GM18511 (cell line): Measurements from ENCODE around the gene GSG1L.

ENCODE experiments used
- ATAC-seq: cut with Tn5 transposase; IDR thresholded peaks from one replicate; pipeline ENCODE4 v1.9.1; 2021; ENCODE audit warnings: mild to moderate bottlenecking, moderate library complexity; ENCODE audit not compliant: unreplicated experiment

GSG1L gene

GRCh38 chr16:28092721-28093384 lies 29.3 kb upstream of the GSG1L start:
- no peak for ATAC-seq

GRCh38 chr16:28091656-28092055 lies 28.1 kb upstream of the GSG1L start:
- no peak for ATAC-seq

DNA sequence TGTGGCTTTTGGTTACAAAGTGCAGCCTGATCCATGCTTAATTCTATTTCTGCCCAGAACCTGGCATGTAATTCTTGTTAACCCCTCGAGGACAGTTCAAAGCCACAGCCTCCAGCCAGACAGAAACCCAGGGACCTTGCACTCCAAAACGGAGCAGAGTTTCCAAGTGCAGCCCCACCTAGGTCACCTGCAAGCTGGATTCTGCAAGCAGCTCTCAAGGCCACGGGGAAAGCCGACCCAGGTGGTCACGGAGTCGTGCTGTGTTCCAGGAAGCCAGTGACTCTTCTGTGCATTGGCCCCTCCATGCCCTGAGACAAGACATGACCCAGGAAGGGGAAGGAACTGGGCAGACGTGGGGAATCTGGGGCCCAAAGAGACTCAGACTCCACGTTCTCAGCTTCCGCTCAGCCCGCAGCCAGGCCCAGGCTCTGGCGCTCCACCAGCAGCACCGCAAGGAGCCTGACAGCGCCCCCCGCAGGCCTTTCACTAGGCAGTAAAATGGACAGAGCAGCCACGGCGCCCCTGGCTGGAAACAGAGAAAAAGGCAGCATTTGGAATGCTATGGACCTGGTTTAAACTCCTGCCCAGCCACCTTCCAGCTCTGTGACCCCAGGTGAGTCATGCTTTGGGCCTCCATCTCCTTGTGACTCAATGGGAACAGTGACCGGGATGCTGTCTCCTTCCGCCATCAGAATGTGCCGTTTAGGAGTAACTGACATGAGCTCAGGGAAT lies 27.3 kb upstream of the GSG1L start:
- ATAC-seq, result no peak

DNA sequence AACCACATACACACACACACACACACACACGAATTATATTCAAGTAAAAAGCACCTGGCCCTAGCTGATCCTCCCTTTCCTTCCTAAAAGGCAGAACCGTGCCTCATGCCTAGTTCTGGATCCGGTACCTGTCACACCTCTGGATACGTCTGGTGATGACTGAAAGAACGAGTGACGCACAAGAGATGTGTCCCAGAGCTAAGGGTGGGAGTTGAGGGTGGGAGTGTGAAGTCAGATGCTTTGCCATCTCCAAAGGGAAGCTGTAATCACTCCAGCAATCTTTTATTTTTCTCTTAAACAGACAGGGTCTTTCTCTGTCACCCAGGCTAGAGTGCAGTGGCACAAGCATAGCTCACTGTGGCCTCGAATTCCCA lies 26.5 kb upstream of the GSG1L start:
- no peak for ATAC-seq

DNA sequence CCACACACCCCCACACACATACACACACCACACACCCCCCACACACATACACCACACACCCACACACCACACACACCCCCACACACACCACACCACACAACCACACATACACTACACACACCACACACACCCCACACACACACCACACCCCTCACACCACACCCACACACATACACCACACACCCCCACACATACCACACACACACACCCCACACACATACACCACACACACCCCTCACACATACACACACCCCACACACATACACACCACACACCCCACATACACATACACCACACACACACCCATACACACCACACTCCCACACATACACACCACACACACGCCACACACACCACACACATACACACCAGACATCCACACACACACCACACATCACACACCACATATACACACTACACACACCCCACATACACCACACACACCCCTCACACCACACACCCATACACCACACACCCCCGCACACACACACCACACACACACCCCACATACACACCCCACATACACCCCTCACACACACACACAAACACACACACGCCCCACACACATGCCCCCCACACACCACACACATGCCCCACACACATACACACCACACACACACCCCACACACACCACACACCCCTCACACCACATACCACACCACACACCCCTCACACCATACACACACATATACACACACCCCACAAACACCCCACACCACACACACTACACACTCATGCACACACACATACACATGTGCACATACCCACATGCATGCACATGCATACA lies 25.9 kb upstream of the GSG1L start:
- ATAC-seq, result no peak

- ATAC-seq, result no peak
Observed at GRCh38 chr16:28087675-28088300, 24.3 kb upstream of the GSG1L start.

GRCh38 chr16:28087140-28087660 lies 23.7 kb upstream of the GSG1L start:
- no peak for ATAC-seq

DNA sequence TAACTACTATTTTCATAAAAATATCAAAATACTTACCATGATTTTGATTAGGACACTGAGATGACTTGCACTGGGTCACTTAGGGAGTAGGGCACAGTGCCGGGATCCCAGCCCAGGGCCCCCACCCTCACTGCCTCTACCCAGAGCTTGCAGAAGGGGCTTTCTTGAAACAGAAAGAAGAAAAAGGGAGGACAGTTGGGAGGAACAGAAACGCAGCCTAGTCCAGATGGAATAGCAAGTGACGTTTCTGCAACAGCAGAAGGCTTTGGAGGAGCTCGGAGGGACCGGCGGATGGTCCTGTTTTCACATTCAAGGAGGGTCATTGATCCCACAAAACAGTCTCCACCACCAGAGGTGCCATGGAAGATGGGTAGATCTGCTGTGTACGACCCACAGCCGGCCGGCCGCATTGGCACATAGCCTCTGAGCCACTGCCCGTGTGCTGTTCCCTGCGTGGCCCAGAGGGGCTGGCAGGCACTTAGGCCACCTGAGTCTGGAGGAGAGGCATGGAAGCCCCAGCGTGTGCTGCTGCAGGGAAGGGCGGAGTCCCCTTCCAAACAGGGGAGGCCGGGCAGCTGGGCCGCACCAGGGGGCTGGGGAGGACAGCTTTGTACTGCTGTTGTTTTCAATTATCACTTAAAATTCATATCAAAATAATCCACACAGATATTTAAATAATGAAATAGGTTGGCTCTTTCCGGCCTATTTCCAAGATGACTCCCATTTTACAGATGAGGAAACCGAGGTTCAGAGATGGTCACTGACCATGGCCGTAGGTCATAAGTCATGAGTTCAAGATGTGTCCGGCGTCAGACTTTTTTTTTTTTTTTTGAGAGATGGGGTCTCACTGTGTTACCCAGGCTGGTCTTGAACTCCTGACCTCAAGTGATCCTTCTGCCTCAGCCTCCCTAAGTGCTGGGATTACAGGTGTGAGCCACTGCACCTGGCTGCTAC lies 22.9 kb upstream of the GSG1L start:
- ATAC-seq, result no peak

GRCh38 chr16:28085389-28086171 lies 22.1 kb upstream of the GSG1L start:
- ATAC-seq, result no peak

GRCh38 chr16:28084209-28084608 lies 20.7 kb upstream of the GSG1L start:
- ATAC-seq, result no peak

GRCh38 chr16:28082624-28083023 lies 19.1 kb upstream of the GSG1L start:
- ATAC-seq, result no peak

DNA sequence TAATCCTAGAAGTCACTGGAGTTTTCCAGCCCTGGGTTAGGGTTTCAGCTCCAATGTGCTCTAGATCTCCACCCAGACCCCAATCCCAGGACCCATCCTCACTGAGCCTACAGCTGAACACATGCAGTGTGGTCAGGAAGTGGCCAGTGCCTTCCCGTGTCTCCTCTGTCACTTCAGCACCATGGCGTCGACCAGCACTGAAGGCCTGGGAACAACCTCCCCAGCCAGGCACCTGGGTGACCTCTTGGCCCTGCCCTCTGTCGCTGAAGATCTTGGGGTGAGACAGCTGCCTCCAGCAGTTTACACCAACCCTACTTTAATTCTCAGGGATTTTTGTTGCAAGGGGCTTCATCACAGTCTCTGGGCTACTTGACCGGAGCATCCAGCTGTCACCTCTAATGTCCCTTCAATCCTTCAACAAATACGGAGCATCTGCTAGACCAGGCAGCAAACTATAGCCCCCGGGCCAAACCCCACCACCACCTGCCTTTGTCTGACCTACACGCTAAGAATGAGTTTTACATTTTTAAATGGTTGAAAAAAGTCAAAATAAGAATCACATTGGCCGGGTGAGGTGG lies 18.0 kb upstream of the GSG1L start:
- no peak for ATAC-seq

- ATAC-seq, result no peak
Observed at GRCh38 chr16:28078261-28078660, 14.7 kb upstream of the GSG1L start.

- no peak for ATAC-seq
Observed at GRCh38 chr16:28073836-28074235, 10.3 kb upstream of the GSG1L start.

GRCh38 chr16:28072087-28072486 lies 8.6 kb upstream of the GSG1L start:
- ATAC-seq, result no peak

- no peak for ATAC-seq
Observed at GRCh38 chr16:28069971-28070794, 6.7 kb upstream of the GSG1L start.

DNA sequence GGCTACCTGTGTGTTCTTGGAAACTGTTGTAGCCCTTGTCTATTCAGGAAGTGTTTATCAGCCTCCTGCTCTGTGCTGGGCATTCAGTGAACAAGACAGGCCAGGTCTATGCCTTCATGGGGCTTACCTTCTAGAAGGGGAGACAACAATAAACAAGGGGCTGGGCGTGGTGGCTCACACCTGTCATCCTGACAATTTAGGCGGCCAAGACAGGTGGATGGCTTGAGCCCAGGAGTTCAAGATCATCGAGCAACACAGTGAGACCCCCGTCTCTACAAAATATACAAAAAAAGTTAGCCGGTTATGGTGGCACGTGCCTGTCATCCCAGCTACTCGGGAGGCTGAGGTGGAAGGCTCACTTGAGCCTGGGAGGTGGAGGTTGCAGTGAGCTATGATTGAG lies 5.5 kb upstream of the GSG1L start:
- no peak for ATAC-seq
